ENCODE data around the gene DSC2.

DSC2 gene

DNA sequence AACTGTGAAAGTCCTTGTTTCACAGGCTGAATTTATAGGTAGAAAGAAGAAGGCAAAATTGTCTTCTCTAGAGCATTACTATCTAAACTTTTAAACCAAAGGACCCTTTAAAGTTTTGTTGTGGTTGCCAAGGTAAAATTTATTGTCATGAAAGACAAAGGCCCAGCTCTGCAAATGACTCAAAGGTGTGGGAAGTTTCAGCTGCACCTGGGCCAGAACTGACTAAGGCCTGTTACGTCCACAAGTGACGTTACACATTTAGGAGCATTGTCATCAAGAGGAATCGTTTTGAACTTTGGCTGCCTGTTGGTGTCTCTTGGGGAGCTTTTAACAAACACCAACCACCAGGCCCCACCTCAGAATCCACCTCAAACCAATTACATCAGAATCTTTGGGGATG lies 51.6 kb downstream of the DSC2 start:
- H3K9me3 ChIP-seq (ENCODE audit: insufficient read depth, low read length, severe bottlenecking): no peaks in the 10 kb centered on the region
- no peak overlapping the region for H3K27ac ChIP-seq (ENCODE audit: low read length)
- no peak overlapping the region for H3K9ac ChIP-seq (ENCODE audit: low read depth, low read length)
- H3K27me3 ChIP-seq (ENCODE audit: insufficient read depth, low read length, poor library complexity): no peaks in the 10 kb centered on the region
- H3K4me1 ChIP-seq (ENCODE audit: insufficient read depth, low read length): no peaks in the 10 kb centered on the region
- DNase-seq (no peak), ATAC-seq (ENCODE audit: insufficient read depth, low read depth) (no peak)
- no peak overlapping the region for H2AFZ ChIP-seq (ENCODE audit: low read depth, low read length)
- no peak overlapping the region for H3K4me3 ChIP-seq (ENCODE audit: low read depth in 1 of 2, low read length in 2 of 2)
- H4K20me1 ChIP-seq (ENCODE audit: insufficient read depth, low read length): no peaks in the 10 kb centered on the region
- no peak overlapping the region for H3K4me2 ChIP-seq (ENCODE audit: insufficient read depth, low read length)
- TF ChIP-seq, protein P1, sequence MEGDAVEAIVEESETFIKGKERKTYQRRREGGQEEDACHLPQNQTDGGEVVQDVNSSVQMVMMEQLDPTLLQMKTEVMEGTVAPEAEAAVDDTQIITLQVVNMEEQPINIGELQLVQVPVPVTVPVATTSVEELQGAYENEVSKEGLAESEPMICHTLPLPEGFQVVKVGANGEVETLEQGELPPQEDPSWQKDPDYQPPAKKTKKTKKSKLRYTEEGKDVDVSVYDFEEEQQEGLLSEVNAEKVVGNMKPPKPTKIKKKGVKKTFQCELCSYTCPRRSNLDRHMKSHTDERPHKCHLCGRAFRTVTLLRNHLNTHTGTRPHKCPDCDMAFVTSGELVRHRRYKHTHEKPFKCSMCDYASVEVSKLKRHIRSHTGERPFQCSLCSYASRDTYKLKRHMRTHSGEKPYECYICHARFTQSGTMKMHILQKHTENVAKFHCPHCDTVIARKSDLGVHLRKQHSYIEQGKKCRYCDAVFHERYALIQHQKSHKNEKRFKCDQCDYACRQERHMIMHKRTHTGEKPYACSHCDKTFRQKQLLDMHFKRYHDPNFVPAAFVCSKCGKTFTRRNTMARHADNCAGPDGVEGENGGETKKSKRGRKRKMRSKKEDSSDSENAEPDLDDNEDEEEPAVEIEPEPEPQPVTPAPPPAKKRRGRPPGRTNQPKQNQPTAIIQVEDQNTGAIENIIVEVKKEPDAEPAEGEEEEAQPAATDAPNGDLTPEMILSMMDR (IDR thresholded peaks at IDR 0.05; ENCODE audit: borderline replicate concordance, extremely low read depth, low read length, poor library complexity, severe bottlenecking): no peak
- TF ChIP-seq EZH2 (IDR thresholded peaks at IDR 0.05; ENCODE audit: borderline replicate concordance, low read depth, low read length, severe bottlenecking): no peak
- no peaks in the 10 kb centered on the region for H3K79me2 ChIP-seq (ENCODE audit: insufficient read depth, low read length)
- no peaks in the 10 kb centered on the region for H3K36me3 ChIP-seq (ENCODE audit: insufficient read depth, low read length)

DNA sequence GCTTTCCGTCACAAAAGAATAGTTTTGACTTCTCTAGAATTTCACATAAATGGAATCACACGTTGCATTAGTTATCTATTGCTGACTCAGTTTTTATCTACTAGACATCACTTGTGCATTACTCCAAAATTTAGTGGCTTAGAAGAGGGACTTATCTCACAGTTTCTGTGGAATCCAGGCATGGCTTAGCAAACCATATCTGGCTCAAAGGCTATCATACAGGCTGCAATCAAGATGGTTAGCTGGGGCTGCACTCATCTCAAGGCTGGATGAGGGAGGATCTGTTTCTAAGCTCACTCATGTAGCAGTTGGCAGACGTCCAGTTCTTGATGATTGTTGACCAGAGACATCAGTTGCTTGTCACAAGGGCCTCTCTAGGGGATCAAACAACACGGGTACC lies 53.0 kb downstream of the DSC2 start:
- H3K9me3 ChIP-seq (ENCODE audit: insufficient read depth, low read length, severe bottlenecking): no peaks in the 10 kb centered on the region
- no peak for ATAC-seq (ENCODE audit: insufficient read depth, low read depth)
- DNase-seq: no peak
- H4K20me1 ChIP-seq (ENCODE audit: insufficient read depth, low read length): no peaks in the 10 kb centered on the region
- TF ChIP-seq, protein P1 (IDR thresholded peaks at IDR 0.05; ENCODE audit: borderline replicate concordance, extremely low read depth, low read length, poor library complexity, severe bottlenecking): no peak
- TF ChIP-seq EZH2 (IDR thresholded peaks at IDR 0.05; ENCODE audit: borderline replicate concordance, low read depth, low read length, severe bottlenecking): no peak
- no peaks in the 10 kb centered on the region for H3K79me2 ChIP-seq (ENCODE audit: insufficient read depth, low read length)
- H3K27me3 ChIP-seq (ENCODE audit: insufficient read depth, low read length, poor library complexity): no peaks in the 10 kb centered on the region
- H3K9ac ChIP-seq (ENCODE audit: low read depth, low read length): no peak overlapping the region
- H3K4me3 ChIP-seq (ENCODE audit: low read depth in 1 of 2, low read length in 2 of 2): no peak overlapping the region
- no peaks in the 10 kb centered on the region for H3K36me3 ChIP-seq (ENCODE audit: insufficient read depth, low read length)
- no peaks in the 10 kb centered on the region for H3K4me1 ChIP-seq (ENCODE audit: insufficient read depth, low read length)
- no peak overlapping the region for H3K4me2 ChIP-seq (ENCODE audit: insufficient read depth, low read length)
- no peak overlapping the region for H3K27ac ChIP-seq (ENCODE audit: low read length)
- no peak overlapping the region for H2AFZ ChIP-seq (ENCODE audit: low read depth, low read length)

DNA sequence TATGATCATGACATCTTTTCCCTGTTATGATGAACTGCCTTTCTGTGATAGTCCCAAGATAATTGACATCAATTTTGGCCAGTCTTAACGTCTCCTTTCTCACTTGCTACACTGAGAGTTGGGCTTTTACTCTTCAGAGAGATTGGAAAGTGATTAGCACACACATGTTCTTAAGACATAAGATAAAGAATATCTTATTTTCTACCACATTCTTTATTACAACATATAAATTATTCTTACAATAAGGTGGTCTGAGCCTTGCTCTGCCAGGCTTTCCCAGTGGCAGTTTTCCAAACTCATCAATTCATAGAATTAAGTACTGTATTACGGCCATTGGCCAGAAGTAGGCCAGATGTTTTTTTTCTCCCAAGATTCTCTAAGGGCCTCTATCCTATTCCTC lies 54.0 kb downstream of the DSC2 start:
- Histone ChIP-seq H3K27me3 (ENCODE audit: insufficient read depth, low read length, poor library complexity) (no peaks in the 10 kb centered on the region), H3K36me3 (ENCODE audit: insufficient read depth, low read length) (no peaks in the 10 kb centered on the region), H3K9ac (ENCODE audit: low read depth, low read length) (no peak overlapping the region), H3K4me3 (ENCODE audit: low read depth in 1 of 2, low read length in 2 of 2) (no peak overlapping the region), H2AFZ (ENCODE audit: low read depth, low read length) (no peak overlapping the region), H3K27ac (ENCODE audit: low read length) (no peak overlapping the region), H3K79me2 (ENCODE audit: insufficient read depth, low read length) (no peaks in the 10 kb centered on the region), H4K20me1 (ENCODE audit: insufficient read depth, low read length) (no peaks in the 10 kb centered on the region), H3K4me1 (ENCODE audit: insufficient read depth, low read length) (no peaks in the 10 kb centered on the region), H3K9me3 (ENCODE audit: insufficient read depth, low read length, severe bottlenecking) (no peaks in the 10 kb centered on the region), H3K4me2 (ENCODE audit: insufficient read depth, low read length) (no peak overlapping the region)
- TF ChIP-seq, protein P1 (IDR thresholded peaks at IDR 0.05; ENCODE audit: borderline replicate concordance, extremely low read depth, low read length, poor library complexity, severe bottlenecking): no peak
- no peak for TF ChIP-seq EZH2 (IDR thresholded peaks at IDR 0.05; ENCODE audit: borderline replicate concordance, low read depth, low read length, severe bottlenecking)
- ATAC-seq (ENCODE audit: insufficient read depth, low read depth) (no peak), DNase-seq (no peak)

DNA sequence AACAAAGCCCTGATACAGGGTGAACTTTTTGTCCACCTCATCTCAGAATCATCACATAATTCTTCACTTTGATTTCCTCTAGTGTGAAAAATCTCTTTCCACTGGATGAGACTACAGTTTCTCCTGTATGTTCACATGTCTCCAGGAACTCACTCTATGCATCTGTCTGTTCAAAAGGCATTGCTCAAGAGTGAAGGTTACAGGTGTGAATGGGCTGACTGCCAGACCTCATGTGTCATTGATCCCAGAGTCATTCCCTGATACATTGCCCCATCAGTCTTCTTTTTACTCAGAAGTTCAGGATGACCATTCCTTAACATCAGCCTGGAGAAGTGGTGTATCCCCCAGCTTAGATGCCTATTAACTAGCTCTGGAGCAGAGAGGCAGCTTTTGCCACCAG lies 55.3 kb downstream of the DSC2 start:
- no peak for DNase-seq
- TF ChIP-seq EZH2 (IDR thresholded peaks at IDR 0.05; ENCODE audit: borderline replicate concordance, low read depth, low read length, severe bottlenecking): no peak
- TF ChIP-seq, protein P1 (IDR thresholded peaks at IDR 0.05; ENCODE audit: borderline replicate concordance, extremely low read depth, low read length, poor library complexity, severe bottlenecking): no peak
- H3K36me3 ChIP-seq (ENCODE audit: insufficient read depth, low read length): no peaks in the 10 kb centered on the region

More for the DNA sequence above, 55.3 kb downstream of the DSC2 start:
- no peak overlapping the region for H3K9ac ChIP-seq (ENCODE audit: low read depth, low read length)
- H3K4me3 ChIP-seq (ENCODE audit: low read depth in 1 of 2, low read length in 2 of 2): no peak overlapping the region
- no peaks in the 10 kb centered on the region for H3K4me1 ChIP-seq (ENCODE audit: insufficient read depth, low read length)
- H4K20me1 ChIP-seq (ENCODE audit: insufficient read depth, low read length): no peaks in the 10 kb centered on the region
- no peak overlapping the region for H2AFZ ChIP-seq (ENCODE audit: low read depth, low read length)
- H3K27me3 ChIP-seq (ENCODE audit: insufficient read depth, low read length, poor library complexity): no peaks in the 10 kb centered on the region
- H3K9me3 ChIP-seq (ENCODE audit: insufficient read depth, low read length, severe bottlenecking): peaks cover 5% of the 10 kb centered on the region
- no peak overlapping the region for H3K27ac ChIP-seq (ENCODE audit: low read length)
- ATAC-seq (ENCODE audit: insufficient read depth, low read depth): no peak
- H3K4me2 ChIP-seq (ENCODE audit: insufficient read depth, low read length): no peak overlapping the region
- no peaks in the 10 kb centered on the region for H3K79me2 ChIP-seq (ENCODE audit: insufficient read depth, low read length)
